Skin epidermis (tissue), 12 donors: ENCODE measurements around the gene PIP5K1B.

ENCODE experiments used
- H3K27ac ChIP-seq, 21 experiments: fragments of 200-600 bp; sonication (generic) in 11 of 21; one replicate each; pipeline ENCODE4 v1.5.0; 2020; ENCODE audit warnings: mild to moderate bottlenecking in 3 of 21, inconsistent platforms in 2 of 21, moderate library complexity in 2 of 21
- H3K4me3 ChIP-seq, 7 experiments: fragments of 200-600 bp; sonication (generic) in 2 of 7; one replicate each; pipeline ENCODE4 v1.5.0; 2020; ENCODE audit warnings: inconsistent platforms in 2 of 7, mild to moderate bottlenecking in 2 of 7, moderate library complexity in 1 of 7

Gene PIP5K1B

DNA sequence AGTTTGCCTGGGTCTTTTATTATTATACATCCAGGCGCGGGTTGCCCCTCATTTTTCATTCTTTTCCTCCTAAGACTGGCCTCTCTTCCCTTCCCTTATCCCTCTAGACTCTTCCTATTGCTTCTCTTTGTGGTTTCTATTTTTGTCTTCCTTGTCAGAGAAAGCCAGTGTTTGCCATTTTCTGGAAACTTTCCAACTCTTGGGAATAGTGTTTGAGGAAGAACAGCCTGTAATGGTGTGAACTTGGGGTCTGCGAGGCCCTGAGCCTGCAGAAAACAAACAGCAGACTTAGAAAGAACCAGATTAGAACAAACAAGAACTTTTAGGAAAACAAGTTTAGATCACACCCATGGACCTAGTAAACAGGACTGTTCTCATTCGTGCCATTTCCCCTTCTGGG is 293.3 kb downstream of the PIP5K1B start:
- H3K4me3 ChIP-seq, result no peak overlapping the region

DNA sequence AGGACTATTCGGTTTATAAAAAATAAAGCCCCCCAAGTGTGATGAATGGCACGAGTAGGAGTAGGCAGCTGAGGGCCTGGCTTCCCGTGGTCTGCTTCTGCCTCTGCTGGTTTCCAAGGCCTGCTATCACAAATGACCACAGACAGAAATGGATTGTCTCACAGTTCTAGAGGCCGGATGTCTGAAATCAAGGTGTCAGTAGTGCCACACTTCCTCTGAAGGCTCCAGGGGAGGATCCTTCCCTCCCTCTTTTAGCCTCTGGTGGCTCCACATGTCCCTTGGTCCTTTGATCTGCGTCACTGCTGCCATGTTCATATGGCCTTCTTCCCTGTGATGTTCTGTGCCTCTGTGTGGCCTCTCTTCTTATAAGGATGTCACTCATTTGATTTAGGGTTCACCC is 293.8 kb downstream of the PIP5K1B start:
- Histone ChIP-seq H3K27ac (peak overlapping the region in 2 of 21 experiments; percentile 0 to 10), H3K4me3 (no peak overlapping the region)

More for the DNA sequence above, 293.3 kb downstream of the PIP5K1B start:
- peak overlapping the region in 2 of 21 experiments; percentile 0 to 10 for H3K27ac ChIP-seq

DNA sequence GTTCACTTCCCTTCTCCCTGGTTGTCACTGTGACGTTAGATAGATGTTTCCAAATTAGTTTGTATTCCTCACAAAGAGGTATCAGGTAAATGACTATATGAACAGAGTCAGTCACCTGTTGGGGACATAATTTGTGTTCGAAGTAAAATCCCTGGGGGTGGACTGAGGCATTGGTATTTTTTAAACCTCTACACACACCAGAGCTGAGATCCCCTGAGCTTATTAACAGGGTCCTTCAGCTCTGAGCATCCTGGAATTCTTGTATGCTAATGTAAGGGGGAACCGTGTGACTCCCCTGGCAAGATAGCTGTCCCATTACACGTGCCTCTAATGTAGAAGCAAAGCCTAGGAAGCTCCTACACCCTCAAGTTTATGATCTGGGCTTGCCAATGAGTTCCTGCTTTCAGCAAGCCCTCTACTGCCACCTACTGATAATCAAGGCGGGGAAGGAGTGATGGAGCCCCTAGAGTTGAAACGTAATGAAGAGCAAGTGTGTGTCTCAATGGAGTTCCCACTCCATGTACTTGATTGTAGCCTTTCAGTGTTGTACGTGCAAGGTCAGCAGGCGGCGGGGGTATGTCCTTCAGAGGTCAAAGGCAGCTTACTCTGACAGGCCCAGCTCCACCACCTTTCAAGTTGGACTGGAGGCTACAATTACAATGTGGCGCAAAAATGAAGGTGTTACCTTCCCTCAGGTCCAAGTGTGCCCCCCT is 294.5 kb downstream of the PIP5K1B start:
- no peak overlapping the region for H3K27ac ChIP-seq

DNA sequence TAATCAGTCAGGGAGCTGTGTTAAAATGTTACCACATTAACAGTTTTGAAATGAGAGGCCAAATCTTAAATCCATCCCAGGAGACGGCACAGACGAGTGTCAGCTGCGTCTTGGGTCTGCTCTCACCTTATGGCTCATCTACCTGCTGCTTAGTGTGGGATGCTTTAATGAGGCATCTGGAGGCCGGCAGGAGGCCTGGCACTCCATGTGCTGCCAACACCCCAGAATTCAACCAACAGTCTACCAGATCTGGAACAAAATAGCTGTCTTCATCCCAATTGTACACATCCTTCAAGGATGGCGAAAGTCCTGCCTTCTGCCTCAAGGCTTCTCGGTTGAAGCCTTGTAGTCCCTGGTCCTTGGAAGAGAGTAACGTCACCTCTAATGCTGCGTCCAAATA is 296.9 kb downstream of the PIP5K1B start:
- no peak overlapping the region for H3K4me3 ChIP-seq
- H3K27ac ChIP-seq, result no peak overlapping the region

More for the DNA sequence above, 294.5 kb downstream of the PIP5K1B start:
- no peak overlapping the region for H3K4me3 ChIP-seq

DNA sequence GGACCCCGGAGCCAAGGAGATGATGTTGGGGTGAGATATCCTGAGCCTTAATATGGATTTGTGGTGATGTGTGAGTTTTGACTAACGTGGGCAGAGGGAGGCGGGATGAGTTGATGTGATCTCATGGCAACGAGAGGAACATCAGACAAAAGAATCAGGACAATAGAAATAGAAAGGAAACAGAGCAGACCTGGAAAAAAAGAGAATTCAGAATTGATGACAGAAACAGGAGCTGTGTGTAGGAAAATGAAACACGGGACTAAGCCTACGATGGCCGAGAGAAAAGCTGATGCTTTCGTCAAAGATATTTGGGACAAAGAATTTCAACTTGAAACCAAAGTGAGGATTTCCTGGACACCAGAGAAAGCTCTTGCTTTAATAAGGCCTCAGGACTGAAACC is 298.0 kb downstream of the PIP5K1B start:
- no peak overlapping the region for H3K27ac ChIP-seq
- H3K4me3 ChIP-seq, result no peak overlapping the region

- Histone ChIP-seq H3K27ac (no peak overlapping the region), H3K4me3 (no peak overlapping the region)
Observed at GRCh38 chr9:69004836-69005235, 299.8 kb downstream of the PIP5K1B start.

DNA sequence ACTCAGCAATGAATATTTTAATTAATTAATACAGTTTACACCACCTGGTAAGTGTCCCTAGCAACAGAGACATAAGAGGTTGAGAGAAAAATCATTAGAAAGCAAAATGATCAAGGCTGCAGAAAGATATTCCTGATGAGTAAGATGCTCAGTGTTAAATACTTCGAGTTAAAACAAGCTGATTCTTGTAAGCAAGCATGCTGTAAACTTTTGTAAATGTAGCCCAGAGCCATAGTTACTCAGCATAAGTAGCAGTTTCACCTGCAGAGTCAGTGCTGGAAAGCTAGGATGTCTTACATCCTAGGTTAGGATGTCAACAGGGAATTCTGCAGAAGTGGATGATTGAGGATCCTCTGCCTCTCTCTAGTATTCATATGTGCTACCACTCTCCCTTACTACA is 304.7 kb downstream of the PIP5K1B start:
- no peak overlapping the region for H3K27ac ChIP-seq
- no peak overlapping the region for H3K4me3 ChIP-seq

DNA sequence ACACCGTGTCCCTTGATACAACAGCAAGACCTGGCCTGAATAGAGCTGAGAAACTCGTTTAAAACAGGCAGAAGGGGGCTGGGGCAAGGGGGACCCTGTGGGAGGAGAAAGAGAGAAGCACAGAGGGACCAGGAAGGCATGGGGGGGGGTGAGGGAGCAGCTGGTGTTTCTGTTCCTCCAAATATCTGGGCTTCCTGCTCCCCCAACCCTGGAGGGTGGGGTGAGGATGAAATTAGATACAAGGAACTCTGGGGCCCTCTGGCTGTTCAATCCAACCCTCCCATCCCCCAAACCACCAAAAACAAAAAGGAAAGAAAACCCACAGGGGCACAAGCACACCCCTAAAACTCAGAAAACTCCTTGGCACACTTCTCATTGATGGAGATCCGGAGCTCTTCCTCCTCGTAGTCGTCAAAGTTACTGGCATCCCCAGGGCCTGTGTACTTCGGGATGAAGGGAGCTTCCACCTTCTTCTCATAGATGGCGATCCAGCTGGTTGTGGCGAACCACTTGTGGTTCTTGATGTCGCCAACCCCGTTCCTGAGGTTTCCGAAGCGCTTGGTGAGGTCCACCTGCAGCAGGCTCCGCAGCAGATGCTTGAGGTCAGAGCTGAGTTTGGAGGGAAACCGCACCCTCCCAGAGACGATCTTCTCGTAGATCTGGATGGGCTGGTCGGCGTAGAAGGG is 307.8 kb downstream of the PIP5K1B start:
- H3K27ac ChIP-seq, result no peak overlapping the region
- no peak overlapping the region for H3K4me3 ChIP-seq

DNA sequence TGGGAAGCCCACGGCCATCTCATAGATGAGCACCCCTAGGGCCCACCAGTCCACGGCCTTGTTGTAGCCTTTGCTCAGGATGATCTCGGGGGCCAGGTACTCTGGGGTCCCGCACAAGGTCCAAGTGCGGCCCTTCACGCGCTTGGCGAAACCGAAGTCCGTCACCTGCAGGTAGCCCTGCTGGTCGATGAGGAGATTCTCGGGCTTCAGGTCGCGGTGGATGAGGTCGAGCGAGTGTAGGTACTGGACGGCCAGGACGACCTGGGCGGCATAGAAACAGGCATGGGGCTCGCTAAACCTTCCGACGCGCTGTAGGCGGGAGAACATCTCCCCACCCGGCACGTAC is 308.3 kb downstream of the PIP5K1B start:
- Histone ChIP-seq H3K4me3 (no peak overlapping the region), H3K27ac (no peak overlapping the region)

DNA sequence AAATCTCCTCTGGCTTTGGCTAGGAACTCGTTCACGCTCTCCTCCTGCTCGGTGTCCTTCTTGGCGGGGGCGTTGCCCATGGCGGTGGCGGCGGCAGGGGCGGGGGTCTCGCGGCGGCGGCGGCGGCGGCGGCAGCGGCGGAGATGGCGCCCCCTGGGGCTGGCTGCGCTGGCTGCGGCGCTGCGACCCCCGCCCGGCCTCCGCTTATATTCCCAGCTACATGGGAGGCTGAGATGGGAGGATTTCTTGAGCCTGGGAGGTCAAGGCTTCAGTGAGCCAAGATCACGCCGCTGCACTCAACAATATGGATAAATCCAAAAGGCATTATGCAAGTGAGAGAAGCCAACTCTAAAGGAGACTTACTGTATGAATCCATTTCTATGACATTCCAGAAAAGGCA is 309.0 kb downstream of the PIP5K1B start, which contains the start of gene PRKACG:
Gene PRKACG (minus strand): TSS at position 101 of the 400 bp plus-strand sequence. CDS start 21 bp downstream, at position 80.
- Histone ChIP-seq H3K4me3 (no peak within 1 kb of the TSS), H3K27ac (no peak within 1 kb of the TSS)

DNA sequence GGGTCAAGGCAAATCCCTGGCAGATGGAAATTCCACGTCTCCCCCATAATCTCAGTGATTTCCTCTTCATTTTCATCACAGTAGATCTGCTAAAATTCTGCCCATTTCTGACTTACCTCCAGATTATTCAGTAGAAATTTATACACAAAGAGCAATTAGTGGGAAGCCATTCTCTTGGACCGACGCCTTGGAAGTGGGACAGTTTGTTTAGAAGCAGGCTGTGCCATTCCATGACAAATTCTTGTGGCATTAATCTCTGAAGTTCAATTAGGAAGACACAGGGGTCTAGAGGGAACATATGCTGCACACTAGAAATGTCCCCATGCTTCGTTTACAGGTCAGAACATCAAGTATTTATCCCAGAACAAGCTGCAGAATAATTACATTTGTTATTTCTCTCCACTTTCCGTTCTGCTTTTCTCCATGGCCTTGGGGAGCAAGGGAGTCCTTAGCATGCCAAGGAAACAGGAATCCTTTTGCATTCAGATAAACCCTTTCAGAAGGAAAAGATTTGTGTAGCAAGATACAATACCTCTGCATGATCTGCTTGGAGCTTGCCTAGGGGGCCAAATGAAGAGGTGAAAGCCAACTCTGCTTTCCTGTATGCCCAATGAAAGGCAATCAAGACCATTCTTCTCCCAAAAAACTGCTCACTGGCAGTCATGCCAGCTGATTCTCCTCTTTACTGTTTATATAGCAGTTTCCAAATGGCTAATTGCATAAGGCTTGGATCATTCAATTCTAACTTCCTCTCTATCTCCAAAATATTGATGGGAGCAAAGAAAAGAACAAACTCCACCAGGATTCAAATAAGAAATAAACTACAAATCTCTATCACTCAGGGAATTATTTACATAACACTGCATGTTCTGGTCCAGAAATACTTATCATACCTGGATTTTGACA is 311.4 kb downstream of the PIP5K1B start:
- no peak overlapping the region for H3K27ac ChIP-seq

DNA sequence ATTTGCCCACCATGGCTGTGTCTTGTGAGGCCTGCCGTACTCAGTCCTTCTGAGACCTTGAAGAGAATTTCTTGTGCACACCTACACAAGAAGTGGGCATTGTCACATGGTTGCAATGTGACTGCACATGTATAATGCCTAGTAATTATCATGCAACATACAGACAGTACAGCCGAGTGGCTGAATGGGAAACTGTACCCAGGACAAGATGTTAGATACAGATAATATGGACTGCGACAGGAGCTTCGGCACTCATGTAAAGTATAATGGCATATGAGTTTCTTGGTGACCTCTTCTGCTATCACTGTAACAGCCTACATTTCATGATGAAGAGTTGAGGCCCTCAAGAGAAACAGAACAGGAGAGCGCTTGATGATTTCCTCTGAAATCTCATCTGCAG is 313.7 kb downstream of the PIP5K1B start:
- Histone ChIP-seq H3K4me3 (no peak overlapping the region), H3K27ac (no peak overlapping the region)

More for the DNA sequence above, 311.4 kb downstream of the PIP5K1B start:
- no peak overlapping the region for H3K4me3 ChIP-seq

GRCh38 chr9:69019808-69020207 is 314.8 kb downstream of the PIP5K1B start:
- Histone ChIP-seq H3K27ac (no peak overlapping the region), H3K4me3 (no peak overlapping the region)

DNA sequence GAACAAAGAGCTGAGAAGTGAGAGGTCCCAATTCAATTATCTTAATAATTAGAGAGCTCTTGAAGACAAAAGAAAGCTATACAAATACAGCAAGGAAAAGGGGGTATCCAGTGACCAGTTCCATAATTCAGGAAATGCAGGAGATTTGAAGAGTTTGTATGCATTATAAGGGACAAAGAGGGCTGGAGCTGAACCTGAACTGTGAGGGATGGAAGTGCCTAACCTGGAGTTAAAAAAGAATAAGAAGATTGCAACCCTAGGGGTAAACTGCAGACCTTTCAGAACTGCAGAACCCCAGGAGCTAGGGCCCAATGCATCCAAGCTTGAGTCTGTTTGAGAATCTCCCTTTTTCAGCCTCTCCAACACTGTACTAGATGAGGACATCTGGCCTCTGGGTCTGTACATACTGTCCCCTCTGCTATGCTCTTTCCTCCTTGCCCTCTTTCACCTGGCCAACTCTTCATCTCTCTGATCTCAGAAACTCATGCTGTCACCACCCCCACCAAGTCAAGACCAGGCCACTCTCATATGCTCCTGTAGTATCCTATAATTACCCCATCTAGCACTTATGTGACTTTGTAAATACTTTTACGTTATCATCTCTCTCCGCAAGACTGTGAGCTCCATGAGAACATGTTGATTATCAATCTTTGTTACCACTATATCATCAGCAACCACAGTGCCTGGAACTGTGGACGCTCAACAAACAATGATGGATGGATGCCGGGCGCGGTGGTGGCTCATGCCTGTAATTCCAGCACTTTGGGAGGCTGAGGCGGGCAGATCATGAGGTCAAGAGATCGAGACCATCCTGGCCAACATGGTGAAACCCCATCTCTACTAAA is 315.5 kb downstream of the PIP5K1B start:
- Histone ChIP-seq H3K27ac (no peak overlapping the region), H3K4me3 (no peak overlapping the region)

DNA sequence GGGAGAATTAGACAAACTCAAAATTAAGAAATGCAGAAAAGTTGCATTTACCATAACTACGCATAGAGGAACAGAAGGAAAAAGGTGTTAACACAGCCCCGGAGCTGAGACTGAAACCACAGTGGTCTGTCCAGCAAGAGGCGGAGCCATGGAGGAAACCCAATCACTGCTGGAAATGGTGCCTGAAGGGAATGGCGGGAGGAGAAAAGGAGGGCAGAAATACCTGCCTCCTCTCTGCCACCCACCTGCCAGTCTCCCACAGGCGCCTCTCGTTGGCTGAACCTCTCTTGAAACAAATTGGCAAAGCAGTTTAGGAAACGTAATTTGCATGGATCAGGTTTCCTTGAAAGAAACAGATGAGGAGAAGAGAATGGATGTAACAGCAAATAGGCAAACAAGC is 318.6 kb downstream of the PIP5K1B start:
- Histone ChIP-seq H3K4me3 (no peak overlapping the region), H3K27ac (no peak overlapping the region)

DNA sequence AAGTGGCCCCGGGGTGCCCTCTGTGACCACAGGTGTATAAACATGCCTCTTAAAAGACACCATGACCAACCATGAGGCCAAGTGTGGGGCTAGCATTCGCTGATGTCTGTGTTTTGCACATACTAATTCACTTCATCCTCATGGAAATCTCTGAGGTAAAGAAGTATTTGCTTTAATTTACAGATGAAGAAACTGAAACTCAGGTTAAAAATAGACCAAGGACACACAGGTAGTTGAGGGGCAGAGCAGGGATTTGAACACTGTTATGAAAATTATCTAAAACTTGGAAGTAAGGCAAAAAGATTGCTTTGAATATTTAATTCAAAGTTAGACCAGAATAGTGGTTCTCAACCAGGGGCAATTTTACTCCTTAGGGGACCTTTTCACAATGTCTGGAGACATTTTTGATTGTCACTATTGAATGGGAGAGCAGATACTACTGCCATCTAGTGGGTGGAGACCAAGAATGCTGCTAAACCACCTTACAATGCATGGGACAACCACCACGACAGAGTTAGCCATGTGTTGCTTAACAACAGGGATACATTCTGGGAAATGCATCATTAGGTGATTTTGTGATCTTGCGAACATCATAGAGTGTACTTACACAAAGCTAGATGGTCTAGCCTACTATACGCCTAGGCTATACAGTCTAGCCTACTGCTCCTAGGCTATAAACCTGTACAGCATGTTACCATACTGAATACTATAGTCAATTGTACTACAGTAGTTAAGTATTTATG is 322.5 kb downstream of the PIP5K1B start:
- H3K4me3 ChIP-seq, result no peak overlapping the region

GRCh38 chr9:69028754-69029153 is 323.7 kb downstream of the PIP5K1B start:
- Histone ChIP-seq H3K27ac (no peak overlapping the region), H3K4me3 (no peak overlapping the region)

More for the DNA sequence above, 322.5 kb downstream of the PIP5K1B start:
- H3K27ac ChIP-seq, result no peak overlapping the region

DNA sequence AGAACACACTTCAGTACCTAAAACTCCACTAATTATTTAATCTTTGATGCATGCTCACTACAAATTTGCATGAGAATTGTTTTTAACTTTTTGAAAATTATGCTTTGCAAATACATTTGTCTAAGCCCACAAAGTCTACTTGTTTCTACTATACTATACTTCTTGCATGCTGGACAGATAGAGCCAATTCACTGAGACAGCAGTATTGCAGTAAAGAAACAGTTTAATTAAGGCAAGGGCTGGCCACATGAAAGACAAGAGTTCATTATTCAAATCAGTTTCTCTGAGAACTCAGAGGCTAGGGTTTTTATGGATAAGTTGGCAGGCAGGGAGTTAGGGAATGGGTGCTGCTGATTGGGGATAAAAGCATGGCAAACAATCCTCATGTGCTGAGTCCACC is 324.5 kb downstream of the PIP5K1B start:
- Histone ChIP-seq H3K4me3 (no peak overlapping the region), H3K27ac (no peak overlapping the region)
